ENCODE data around the gene ASB13.

Gene ASB13

GRCh38 chr10:5639066-5639465 is 27.3 kb downstream of the ASB13 start:
- TF ChIP-seq CTCF (IDR thresholded peaks at IDR 0.05; ENCODE audit: extremely low read depth, missing control alignments), result no peak
- DNase-seq (ENCODE audit: low spot score), result no peak

DNA sequence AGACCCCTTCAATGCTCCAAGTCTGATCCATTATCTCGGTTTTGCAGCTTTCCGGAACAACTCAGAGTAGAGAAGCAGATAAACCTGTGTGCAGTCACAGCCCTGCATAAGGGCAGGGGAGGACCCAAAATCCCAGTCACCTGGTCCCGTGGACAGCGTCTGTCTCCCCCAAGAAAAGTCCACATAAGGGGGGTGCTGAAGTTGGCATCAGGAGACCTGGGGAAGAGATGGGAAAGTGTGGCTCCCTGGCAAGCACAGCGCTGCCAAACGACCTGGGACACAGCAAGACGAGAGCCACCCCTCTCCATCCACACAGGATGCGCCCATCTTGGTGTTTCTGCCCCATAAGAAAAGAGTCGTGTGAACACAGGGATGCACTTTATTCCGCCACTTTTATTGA is 27.9 kb downstream of the ASB13 start:
- no peak for DNase-seq (ENCODE audit: low spot score)
- no peak for TF ChIP-seq CTCF (IDR thresholded peaks at IDR 0.05; ENCODE audit: extremely low read depth, missing control alignments)

DNA sequence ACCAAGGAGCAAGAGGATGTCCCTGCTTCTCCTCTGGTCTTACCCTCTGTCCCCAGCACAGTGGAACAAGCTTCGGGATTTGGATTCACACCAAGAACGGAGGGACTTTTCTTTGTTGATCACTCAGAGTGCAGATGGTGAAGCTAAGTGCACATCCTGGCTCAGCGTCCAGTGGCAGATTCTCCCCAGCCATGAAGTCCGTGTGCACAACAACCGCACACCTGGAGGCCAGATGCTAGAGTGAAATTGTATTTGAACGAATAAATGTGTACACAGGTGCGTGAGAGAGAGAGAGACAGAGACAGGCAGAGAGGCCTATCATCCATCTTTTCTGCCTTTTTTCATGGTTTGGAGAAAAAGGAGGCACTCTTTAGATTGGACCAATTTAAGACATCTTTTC is 31.5 kb downstream of the ASB13 start:
- no peak for DNase-seq (ENCODE audit: low spot score)
- no peak for TF ChIP-seq CTCF (IDR thresholded peaks at IDR 0.05; ENCODE audit: extremely low read depth, missing control alignments)

- DNase-seq (ENCODE audit: low spot score), result no peak
Observed at GRCh38 chr10:5633166-5633749, 33.1 kb downstream of the ASB13 start.

DNA sequence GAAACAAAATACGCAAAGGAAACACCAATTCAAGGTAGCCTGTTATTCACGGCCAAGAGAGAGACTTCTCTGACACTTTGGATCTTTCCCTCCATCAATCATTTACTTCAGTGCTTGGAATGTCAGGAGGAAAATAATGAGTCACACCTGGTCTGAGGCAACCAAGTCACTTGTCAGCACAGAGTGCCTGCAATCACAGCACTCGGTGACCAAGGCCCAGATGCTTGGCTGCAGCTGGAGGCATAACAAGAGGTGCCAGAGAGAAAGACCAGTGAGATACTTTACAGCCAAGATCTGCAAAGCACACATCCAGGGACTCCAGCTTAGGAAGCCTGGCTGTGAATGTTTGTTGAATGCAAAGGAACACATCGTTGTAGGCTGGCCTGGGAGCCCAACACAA is 33.9 kb downstream of the ASB13 start:
- no peak for TF ChIP-seq CTCF (IDR thresholded peaks at IDR 0.05; ENCODE audit: extremely low read depth, missing control alignments)

More at GRCh38 chr10:5633166-5633749, 33.1 kb downstream of the ASB13 start:
- TF ChIP-seq CTCF (IDR thresholded peaks at IDR 0.05; ENCODE audit: extremely low read depth, missing control alignments), result no peak

GRCh38 chr10:5631936-5632335 is 34.5 kb downstream of the ASB13 start:
- TF ChIP-seq CTCF (IDR thresholded peaks at IDR 0.05; ENCODE audit: extremely low read depth, missing control alignments), result no peak
- DNase-seq (ENCODE audit: low spot score), result no peak

More for the DNA sequence above, 33.9 kb downstream of the ASB13 start:
- DNase-seq (ENCODE audit: low spot score), result no peak

DNA sequence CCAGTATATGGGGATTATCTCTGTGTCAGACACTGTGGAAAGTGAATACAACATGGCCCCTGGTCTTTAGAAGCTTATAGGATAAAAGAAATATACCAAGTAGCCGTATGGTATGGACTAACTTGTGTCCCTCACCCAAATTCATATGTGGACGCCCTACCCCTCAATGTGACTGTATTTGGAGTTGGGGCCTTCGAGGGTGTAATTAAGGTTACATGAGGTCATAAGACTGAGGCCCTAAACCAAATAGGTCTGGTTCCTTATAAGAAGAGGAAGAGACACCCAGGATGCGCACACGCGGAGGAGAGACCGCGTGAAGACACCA is 36.3 kb downstream of the ASB13 start:
- no peak for DNase-seq (ENCODE audit: low spot score)
- no peak for TF ChIP-seq CTCF (IDR thresholded peaks at IDR 0.05; ENCODE audit: extremely low read depth, missing control alignments)

All from GM20000 (cell line).